IPS-18c (cell line): Measurements from ENCODE around the gene PEAK3.
A peak's percentile ranks its signal among the peaks of the same experiment; 100 is the strongest.

ENCODE experiments used
- H3K4me3 ChIP-seq: 2 replicates; pipeline ENCODE4 v1.7.0; 2013; ENCODE audit warnings: low read depth, mild to moderate bottlenecking, low read length, moderate library complexity; ENCODE audit not compliant: insufficient read depth
- H3K9me3 ChIP-seq: one replicate; pipeline ENCODE4 v1.6.1; 2013; ENCODE audit warnings: mild to moderate bottlenecking, low read length, moderate library complexity; ENCODE audit not compliant: control insufficient read depth, insufficient read depth

Gene PEAK3

GRCh38 chr19:2236314-2237050 lies 45.5 kb downstream of the PEAK3 start, which contains the start of the genes PLEKHJ1 and SF3A2:
PLEKHJ1 (minus strand) TSS chr19:2236329; CDS start chr19:2236248, 81 bp downstream.
SF3A2 (plus strand) TSS chr19:2236824; CDS start chr19:2243419, 6,595 bp downstream.
- H3K9me3 ChIP-seq: no peaks in the 10 kb centered on the region
- peak within 1 kb of the TSS; percentile 91 for H3K4me3 ChIP-seq

- peak overlapping the region; percentile 91 for H3K4me3 ChIP-seq
- no peaks in the 10 kb centered on the region for H3K9me3 ChIP-seq
These were observed 46.0 kb downstream of the PEAK3 start for GRCh38 chr19:2236064-2236313.

GRCh38 chr19:2235381-2236063 lies 46.5 kb downstream of the PEAK3 start:
- peak overlapping the region; percentile 91 for H3K4me3 ChIP-seq
- H3K9me3 ChIP-seq: no peaks in the 10 kb centered on the region

- H3K4me3 ChIP-seq: peak overlapping the region; percentile 91
- H3K9me3 ChIP-seq: no peaks in the 10 kb centered on the region
These were observed 47.0 kb downstream of the PEAK3 start for GRCh38 chr19:2234996-2235380.

DNA sequence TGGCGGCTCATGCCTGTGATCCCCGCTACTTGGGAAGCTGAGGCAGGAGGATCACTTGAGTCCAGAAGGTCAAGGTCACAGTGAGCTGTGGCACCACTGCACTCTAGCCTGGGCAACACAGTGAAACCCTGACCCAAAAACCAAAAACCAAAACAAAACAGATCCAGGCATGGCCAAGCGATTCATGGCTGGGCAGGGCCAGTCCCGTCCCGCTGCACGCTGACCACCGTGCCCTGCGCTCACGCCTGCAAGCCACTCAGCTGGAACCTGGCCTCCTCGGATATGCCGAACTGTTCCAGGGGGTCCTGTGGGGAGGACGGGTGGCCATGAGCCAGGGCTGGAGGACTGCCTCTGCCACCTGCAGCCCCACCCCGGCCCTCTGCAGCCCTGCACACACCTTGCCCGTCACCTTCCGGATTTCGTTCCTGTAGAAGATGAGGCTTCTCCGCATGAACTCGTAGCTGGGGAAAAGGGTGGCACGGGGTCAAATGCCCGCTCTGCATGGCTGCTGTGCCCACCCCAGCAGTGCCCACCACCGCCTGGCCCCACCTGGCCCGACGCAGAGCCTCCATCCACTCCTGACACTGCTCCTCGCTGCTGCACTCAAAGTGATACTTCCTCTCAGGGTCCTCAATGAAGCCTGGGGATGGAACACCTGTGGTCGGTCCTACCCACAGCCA lies 48.2 kb downstream of the PEAK3 start:
- Histone ChIP-seq H3K4me3 (no peak overlapping the region), H3K9me3 (no peaks in the 10 kb centered on the region)

DNA sequence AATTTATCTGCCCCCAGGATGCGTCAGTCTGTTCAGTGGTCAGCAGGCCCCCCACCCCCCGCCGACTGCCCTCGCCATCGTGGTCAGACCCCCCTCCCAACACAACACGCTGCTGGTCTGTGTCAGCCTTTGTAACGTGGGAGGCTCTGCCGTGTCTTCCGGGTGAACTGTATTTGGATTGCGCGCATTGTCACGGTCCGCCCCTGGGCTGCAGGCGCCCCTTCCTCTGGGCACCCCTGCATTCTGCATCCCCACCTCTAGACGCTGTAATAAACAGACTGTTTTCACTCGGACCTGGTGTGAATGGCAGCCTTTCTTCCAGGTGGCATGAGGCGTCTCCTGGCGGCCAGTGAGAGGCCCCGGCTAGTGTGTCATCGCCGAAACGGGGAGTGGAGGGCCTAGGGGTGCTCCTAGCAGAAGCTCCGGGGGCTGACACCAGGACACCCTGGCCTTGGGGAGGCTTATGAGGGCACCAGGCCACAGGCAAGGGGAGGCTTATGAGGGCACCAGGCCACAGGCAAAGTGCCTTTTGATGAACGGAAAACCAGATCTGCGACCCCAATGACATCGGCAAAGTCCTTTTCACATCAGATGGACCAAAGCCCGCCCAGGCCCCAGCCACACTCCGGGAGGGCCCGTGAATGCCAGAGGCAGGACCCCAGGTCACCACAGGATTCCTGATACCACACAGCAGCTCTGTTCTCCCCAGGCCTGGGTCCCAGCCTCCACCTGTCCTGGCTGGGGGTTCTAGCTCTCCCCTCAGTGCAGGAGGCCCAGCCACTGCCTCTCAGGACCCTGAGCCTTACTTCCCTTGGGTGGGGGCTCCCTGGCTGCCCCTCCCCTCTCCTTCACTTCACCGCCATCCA lies 49.5 kb downstream of the PEAK3 start:
- H3K9me3 ChIP-seq: no peaks in the 10 kb centered on the region

GRCh38 chr19:2231621-2232221 lies 50.3 kb downstream of the PEAK3 start:
- Histone ChIP-seq H3K4me3 (no peak overlapping the region), H3K9me3 (no peaks in the 10 kb centered on the region)

More for the DNA sequence above, 49.5 kb downstream of the PEAK3 start:
- no peak overlapping the region for H3K4me3 ChIP-seq

DNA sequence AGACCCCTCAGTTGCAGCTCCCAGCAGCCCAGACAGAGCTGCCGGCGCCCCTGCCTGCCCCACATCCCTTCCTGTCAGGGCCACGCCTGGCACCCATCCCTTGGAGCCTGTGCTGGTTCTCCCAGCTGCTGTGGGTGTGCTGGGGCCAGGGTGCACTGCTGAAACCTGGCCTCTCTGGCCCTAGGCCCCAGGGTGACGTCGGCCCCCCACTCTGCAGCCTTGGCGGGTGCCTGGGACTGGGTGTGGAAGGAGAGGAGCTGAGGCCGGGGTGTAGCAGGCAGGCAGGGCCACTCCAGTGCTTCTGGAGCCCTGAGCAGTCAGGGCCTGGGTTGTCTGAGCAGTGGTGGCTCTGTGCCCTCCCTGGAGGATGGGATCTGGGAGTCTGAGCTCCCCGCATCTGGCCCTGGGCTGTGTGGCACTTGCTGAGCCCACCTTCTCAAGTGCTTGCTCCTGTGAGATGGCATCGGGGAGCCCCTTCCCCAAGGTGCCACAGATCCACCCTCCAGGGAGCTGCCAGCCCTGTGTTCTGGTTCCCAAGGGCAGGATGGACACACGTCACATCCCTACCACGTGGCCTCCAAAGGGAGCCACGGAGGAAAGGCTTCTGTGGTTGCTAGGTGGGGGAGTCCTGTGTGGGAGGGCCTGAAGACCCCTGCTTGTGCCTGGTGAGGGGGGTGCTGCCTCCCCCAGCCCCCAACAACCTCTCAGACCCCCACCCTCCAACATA lies 51.0 kb downstream of the PEAK3 start:
- Histone ChIP-seq H3K9me3 (no peaks in the 10 kb centered on the region), H3K4me3 (no peak overlapping the region)

GRCh38 chr19:2230033-2230531 lies 51.9 kb downstream of the PEAK3 start:
- no peak overlapping the region for H3K4me3 ChIP-seq
- H3K9me3 ChIP-seq: no peaks in the 10 kb centered on the region

DNA sequence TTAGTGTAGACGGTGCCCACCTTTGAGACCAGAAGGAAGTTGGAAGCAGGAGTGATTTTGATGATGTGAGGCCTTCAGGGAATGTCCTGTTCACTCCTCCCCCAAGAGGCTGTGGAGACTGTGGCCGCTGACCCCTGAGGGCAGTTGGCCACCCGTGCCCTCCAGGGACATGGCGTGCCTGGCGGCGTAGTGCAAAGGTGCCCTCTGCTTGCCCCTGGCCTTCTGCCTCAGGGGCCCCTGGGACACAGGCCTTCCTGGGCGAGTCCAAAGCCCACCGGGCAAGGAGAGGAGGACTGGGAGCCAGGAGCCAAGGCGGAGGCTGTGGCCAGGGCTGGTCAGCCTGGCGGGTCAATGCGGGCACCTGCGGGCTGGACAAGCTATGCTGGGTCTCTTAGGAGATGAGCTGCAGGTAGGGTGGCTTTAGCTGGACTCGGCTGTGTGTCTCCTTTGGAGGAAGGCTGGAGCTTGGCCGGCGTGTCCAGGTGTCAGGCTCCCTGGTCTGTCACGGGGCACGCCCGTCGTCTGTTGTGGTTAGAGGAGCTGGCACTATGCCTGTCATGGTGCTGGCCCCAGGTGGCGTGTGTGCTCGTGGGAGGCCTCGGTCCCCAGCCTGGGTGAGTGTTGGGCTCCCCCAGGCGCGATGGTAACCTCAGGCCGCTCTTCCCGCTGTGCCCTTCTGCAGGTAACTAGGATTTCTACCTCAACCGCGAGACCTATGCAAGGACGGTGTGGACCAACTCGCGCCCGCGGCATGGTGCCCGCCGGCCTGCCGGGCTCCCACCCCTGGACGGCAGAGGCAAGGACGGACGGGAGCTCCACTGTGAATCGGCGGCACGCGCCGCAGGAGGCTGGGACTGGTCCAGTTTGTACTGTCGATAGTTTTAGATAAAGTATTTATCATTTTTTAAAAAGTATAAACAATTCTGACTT lies 52.6 kb downstream of the PEAK3 start:
- H3K9me3 ChIP-seq: no peaks in the 10 kb centered on the region
- H3K4me3 ChIP-seq: no peak overlapping the region

DNA sequence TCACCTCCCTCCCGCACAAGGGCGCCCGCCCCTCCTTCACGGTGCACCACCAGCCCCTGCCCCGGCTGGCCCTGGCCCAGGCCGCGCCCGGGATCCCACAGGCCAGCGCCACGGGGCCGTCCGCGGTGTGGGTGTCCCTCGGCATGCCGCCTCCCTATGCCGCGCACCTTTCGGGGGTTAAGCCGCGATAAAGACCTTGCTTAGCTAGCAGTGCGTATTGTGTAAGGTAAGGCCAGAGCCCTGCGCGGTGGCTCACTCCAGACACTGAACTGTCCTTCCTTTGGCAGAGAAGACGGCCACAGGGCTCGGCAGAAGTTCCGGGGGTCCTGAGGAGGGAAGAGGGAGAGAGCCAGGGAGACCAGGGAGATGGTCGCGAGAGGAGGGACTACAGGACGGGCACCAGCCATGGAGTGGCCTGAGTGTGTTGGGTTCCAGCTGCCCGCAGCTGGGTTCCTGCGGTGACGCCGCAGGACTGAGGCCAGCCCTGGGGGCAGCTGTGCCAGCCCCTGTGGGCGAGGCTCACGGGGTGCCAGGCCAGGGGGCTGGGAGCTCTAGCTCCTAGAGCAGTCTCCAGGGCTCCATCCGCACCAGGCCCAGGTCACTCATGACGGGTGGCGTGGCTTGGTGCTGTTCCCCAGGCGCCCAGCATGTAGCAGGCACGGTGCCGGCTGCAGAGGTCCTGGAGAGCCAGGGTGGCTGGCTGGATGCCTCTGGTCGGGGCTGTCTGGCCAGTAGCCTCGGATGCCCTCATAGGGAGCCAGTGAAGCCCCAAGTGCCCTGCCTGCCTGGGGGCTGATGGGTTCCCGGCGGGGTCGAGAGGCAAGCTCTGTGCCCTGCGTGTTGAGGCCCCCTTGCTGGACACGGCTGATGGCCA lies 53.6 kb downstream of the PEAK3 start:
- H3K4me3 ChIP-seq: no peak overlapping the region; the same call in 1 of the 2 replicates
- H3K9me3 ChIP-seq: no peaks in the 10 kb centered on the region

- Histone ChIP-seq H3K4me3 (no peak overlapping the region), H3K9me3 (no peaks in the 10 kb centered on the region)
These were observed 54.4 kb downstream of the PEAK3 start for GRCh38 chr19:2227415-2228156.

DNA sequence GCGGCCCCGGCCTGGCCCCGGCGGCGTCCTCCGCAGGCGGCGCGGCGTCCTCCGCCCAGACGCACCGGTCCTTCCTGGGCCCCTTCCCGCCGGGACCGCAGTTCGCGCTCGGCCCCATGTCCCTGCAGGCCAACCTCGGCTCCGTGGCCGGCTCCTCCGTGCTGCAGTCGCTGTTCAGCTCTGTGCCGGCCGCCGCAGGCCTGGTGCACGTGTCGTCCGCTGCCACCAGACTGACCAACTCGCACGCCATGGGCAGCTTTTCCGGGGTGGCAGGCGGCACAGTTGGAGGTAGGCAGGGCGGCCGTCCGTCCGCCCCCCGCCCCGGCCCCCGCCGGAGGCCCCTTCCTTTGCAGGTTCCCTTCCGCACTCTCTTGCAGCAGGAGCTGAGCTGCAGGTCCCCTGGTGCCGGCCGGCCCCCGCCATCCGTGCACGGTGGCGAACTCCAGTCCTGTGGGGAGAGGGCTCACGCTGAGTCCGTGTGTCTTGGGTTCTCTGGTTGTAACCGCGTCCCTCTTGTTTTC lies 55.1 kb downstream of the PEAK3 start:
- H3K4me3 ChIP-seq: no peak overlapping the region
- no peaks in the 10 kb centered on the region for H3K9me3 ChIP-seq
